ENCODE data around the gene GUCY2D. TPM values are rescaled to one million over a fixed set of nuclear protein-coding genes. Genes with fewer than 3 reads are reported as not detected.
A peak's percentile ranks its signal among the peaks of the same experiment; 100 is the strongest.

Gene GUCY2D
- total RNA-seq, 1 donor from 2014 or later, result not detected

DNA sequence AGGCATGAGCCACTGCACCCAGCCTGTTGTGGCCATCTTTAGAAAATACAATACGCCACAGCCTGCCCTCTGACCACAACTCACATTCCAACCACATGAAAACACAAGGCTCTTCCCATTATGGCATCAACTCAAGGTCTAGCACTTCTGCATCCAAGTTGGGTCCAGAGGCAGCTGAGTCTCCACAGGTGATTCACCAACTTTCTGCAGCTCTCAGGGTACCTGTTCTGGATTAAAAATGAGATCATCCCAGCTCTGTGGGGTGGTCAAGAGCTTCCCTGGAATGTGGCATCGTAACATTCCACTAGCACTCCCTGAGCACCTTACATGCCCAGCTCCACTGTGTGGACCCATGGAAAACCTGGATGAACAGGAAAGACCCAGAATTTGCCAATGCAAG is 9.9 kb upstream of the GUCY2D start:
- no peak for DNase-seq (ENCODE audit: low read depth in 2 of 2)

DNA sequence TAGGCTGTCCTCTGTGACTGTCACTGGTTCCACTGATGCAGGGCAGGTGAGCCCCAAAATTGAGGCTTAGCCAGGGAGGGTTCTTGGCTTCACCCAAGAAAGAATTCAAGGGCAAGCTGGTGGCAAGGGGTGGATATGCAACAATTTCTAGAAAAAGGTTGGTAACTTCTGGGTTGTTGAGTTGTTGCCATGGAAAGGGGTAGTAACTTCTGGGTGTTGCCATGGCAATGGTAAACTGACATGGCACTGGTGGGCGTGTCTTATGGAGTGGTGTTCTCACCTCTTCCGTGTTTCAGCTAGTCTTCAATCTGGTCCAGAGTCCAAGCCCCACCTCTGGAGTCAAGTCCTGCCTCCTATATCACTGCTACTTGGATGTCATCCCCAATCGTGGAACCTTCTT is 9.5 kb upstream of the GUCY2D start:
- no peak for DNase-seq (ENCODE audit: low read depth in 2 of 2)

GRCh38 chr17:7993972-7994589 is 8.3 kb upstream of the GUCY2D start:
- no peak for DNase-seq (ENCODE audit: low read depth in 2 of 2)

DNA sequence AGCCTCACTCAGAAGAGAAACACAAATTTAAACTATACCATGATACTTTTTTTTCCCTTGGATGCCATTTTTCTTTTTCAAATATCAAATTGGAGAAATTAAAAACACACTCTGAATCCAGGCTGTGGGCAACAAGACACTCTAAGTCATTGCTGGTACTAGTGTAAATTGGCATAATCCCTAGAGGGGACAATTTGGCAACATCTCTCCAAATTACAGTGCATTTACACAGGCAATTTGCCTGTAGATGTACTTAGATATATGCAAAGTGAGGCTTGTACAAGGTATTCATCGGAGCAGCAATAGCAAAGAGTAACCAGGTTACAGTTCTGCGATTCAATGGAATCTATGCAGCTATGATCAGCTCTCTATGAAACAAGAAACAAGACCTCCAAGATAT is 6.7 kb upstream of the GUCY2D start:
- DNase-seq (ENCODE audit: low read depth in 2 of 2), result no peak

GRCh38 chr17:7997186-7997585 is 5.2 kb upstream of the GUCY2D start:
- peak in 1 of 2 donors; percentile 34 for DNase-seq (ENCODE audit: low read depth in 2 of 2)

DNA sequence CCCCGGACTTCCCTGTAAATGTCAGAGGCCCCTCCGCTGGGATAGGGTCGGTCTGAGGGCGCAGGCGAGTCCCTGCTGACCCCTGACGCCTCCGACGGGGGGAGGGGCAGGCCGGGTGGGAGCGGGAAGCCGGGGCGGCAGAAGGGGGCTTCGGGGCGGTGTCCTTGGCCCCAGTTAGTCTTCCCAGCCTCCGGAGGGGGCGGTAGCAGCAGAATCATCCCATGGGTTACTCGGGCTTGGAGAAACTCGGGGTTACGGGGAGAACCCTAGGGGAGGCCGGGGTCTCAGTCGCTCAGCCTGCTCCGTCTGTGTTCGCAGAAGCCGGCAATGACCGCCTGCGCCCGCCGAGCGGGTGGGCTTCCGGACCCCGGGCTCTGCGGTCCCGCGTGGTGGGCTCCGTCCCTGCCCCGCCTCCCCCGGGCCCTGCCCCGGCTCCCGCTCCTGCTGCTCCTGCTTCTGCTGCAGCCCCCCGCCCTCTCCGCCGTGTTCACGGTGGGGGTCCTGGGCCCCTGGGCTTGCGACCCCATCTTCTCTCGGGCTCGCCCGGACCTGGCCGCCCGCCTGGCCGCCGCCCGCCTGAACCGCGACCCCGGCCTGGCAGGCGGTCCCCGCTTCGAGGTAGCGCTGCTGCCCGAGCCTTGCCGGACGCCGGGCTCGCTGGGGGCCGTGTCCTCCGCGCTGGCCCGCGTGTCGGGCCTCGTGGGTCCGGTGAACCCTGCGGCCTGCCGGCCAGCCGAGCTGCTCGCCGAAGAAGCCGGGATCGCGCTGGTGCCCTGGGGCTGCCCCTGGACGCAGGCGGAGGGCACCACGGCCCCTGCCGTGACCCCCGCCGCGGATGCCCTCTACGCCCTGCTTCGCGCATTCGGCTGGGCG is 542 bp downstream of the GUCY2D start:
- no peak for DNase-seq (ENCODE audit: low read depth in 2 of 2)

GRCh38 chr17:8003594-8004181 is 1.3 kb downstream of the GUCY2D start:
- no peak for DNase-seq (ENCODE audit: low read depth in 2 of 2)

GRCh38 chr17:8004899-8005298 is 2.5 kb downstream of the GUCY2D start:
- no peak for DNase-seq (ENCODE audit: low read depth in 2 of 2)

DNA sequence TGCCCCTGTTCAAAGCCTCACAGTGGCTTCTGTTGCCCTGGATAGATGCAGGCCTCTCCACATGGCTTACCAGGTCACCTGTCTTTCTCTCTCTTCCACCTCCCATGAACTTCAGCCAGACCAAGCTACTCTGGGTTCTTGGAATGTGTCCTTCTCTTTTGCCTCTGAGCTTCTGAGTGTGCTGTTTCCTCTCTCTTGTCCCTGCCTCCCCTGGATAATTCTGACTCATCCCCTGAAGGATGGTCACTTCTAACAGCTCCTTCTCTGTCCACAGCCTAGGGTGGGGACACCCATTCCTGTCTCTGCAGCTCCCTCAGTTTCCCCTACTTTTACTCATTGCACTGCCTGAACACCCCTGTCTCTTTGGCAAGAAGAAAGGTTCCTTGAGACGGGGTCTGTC is 2.9 kb downstream of the GUCY2D start:
- DNase-seq (ENCODE audit: low read depth in 2 of 2), result no peak

- no peak for DNase-seq (ENCODE audit: low read depth in 2 of 2)
These were observed 3.7 kb downstream of the GUCY2D start for GRCh38 chr17:8005967-8006730.

DNA sequence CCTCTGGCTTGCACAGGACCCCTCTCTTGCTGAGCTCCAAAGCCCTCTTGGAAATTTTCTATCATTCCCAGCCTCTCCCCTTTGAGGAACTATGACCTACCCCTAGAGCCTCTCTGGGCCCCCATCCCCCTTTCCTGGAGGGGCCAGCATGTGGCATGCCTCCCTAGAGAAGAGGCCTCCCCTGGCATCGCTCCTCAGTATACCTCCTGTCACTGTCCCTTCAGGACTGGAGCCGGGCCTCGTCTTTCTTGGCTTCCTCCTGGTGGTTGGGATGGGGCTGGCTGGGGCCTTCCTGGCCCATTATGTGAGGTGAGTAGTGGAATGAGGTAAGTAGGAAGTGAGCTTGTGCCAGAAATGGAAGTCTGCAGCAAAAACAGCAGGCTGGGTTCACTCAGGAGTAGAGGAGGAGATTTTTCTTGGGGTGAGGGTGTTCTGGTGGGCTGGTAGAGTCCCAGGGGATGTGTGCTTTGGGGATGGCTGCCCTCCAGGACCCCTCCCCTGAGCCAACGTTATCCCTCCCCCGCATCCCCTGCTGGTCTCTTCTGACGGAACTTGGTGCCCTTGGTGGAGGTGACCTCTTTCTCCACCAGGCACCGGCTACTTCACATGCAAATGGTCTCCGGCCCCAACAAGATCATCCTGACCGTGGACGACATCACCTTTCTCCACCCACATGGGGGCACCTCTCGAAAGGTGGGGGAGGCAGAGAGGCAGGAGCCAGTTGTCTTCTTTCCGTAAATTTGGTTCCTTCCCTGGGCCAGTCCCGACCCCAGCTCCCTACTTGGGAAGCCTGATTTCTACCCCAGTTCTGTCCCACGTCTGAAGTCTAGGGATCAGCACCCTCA is 4.6 kb downstream of the GUCY2D start:
- DNase-seq (ENCODE audit: low read depth in 2 of 2), result no peak

DNA sequence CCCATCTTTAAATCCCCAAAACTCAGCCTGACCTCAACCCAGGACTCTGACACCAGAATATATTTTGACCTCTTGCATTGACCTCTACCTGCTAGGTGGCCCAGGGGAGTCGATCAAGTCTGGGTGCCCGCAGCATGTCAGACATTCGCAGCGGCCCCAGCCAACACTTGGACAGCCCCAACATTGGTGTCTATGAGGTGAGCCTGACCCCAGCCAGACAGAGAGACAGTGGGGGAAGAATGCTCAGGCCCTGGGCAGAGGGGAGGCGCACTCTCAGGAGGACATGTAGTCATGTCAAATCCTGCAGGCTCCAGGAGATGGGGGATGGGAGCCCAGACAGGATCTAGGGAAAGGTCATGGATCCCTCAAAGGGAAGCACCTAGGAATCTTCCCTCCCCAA is 5.4 kb downstream of the GUCY2D start:
- no peak for DNase-seq (ENCODE audit: low read depth in 2 of 2)

- DNase-seq (ENCODE audit: low read depth in 2 of 2), result no peak
These were observed 9.7 kb downstream of the GUCY2D start for GRCh38 chr17:8012045-8012580.

DNA sequence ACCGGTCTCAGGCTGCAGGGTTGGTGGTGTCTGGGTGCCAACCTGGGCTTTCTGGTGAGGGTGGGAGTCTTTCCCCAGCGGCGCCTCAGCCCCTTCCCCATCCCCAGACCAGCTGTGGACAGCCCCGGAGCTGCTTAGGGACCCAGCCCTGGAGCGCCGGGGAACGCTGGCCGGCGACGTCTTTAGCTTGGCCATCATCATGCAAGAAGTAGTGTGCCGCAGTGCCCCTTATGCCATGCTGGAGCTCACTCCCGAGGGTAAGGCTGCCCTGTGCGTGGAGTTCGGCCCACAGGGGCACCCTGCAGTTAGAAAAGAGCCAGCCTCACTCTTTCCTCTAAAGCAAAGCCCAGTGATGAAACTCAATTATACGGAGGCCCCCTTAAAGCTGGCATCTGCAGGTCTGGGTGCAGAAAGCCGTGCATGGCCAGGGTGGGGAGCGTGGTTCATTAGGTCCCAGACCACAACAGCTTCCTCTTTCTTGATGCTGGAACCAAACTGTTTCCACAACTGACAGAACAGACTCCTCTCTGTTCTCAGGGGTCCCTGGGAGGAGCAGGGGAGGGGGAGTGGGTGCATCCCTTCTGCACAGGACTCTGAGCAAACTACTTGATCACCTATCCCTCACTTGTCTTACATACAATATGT is 10.7 kb downstream of the GUCY2D start:
- no peak for DNase-seq (ENCODE audit: low read depth in 2 of 2)

GRCh38 chr17:8013731-8014557 is 11.5 kb downstream of the GUCY2D start:
- DNase-seq (ENCODE audit: low read depth in 2 of 2), result no peak

DNA sequence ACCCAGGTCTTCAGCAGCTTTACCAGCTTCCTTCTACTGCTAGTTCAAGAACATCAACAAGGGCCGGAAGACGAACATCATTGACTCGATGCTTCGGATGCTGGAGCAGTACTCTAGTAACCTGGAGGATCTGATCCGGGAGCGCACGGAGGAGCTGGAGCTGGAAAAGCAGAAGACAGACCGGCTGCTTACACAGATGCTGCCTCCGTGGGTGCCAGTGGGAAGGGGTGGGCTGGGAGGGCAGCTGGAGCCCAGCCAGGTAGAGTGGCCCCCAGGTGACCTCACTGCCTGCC is 12.1 kb downstream of the GUCY2D start:
- DNase-seq (ENCODE audit: low read depth in 2 of 2), result no peak

- DNase-seq (ENCODE audit: low read depth in 2 of 2), result no peak
These were observed 13.0 kb downstream of the GUCY2D start for GRCh38 chr17:8015236-8015956.

GRCh38 chr17:8015957-8016631 is 13.7 kb downstream of the GUCY2D start:
- no peak for DNase-seq (ENCODE audit: low read depth in 2 of 2)

Measured in dermis microvascular lymphatic vessel endothelial cell (primary cell).